Measurements from ENCODE around the gene GAS2. TPM values are rescaled to one million over a fixed set of nuclear protein-coding genes. Genes with fewer than 3 reads are reported as not detected.
A peak's percentile ranks its signal among the peaks of the same experiment; 100 is the strongest.

GAS2 gene
- polyA plus RNA-seq, 1 of the 3 experiments (the other 2 are of a cell fraction): 0.72 TPM

GRCh38 chr11:22779850-22780249, 113.4 kb downstream of the GAS2 start:
- H3K9ac ChIP-seq: no peak overlapping the region
- CTCF ChIA-PET: interaction anchor here (0.9 to 1.3 kb wide), 3 partner anchors 8 to 240 kb away, joined by 3 to 5 read pairs (median 4); no protein-coding TSS in a partner anchor

GRCh38 chr11:22780952-22781593, 114.7 kb downstream of the GAS2 start:
- Histone ChIP-seq H3K79me2 (ENCODE audit: insufficient read depth) (no peaks in the 10 kb centered on the region), H3K9ac (no peak overlapping the region), H3K4me3 (ENCODE audit: low read depth in 2 of 2, low read length in 1 of 2) (no peak overlapping the region), H3K36me3 (replicated peaks in 1 of 2; ENCODE audit: control insufficient read depth in 1 of 2, insufficient read depth in 2 of 2, low read length in 1 of 2) (no peaks in the 10 kb centered on the region), H2AFZ (ENCODE audit: low read depth) (no peak overlapping the region), H3K27ac (ENCODE audit: low read depth in 2 of 2, low read length in 1 of 2) (no peak overlapping the region), H3K4me2 (no peak overlapping the region), H4K20me1 (ENCODE audit: insufficient read depth) (no peaks in the 10 kb centered on the region), H3K9me3 (no peaks in the 10 kb centered on the region), H3K4me1 (ENCODE audit: control insufficient read depth in 1 of 2, insufficient read depth in 2 of 2, low read depth in 1 of 2, low read length in 1 of 2) (peaks cover 4 to 8% of the 10 kb centered on the region in 2 experiments; a peak in 3 of 4 replicates), H3F3A (replicated peaks; ENCODE audit: insufficient read depth) (peaks cover 5% of the 10 kb centered on the region), H3K9me2 (no peaks in the 10 kb centered on the region), H3K27me3 (ENCODE audit: insufficient read depth) (no peaks in the 10 kb centered on the region; the same call in 1 of the 2 replicates)
- ChIA-PET CTCF (interaction anchor here (1.1 to 1.3 kb wide), 2 partner anchors 110 to 241 kb away, joined by 4 to 5 read pairs; no protein-coding TSS in a partner anchor), POLR2A (no interaction called here)
- WGBS (ENCODE audit: low lambda C conversion rate): 39% methylated on average over 3 of the region's 3 CpGs
- no peak for TF ChIP-seq TCF12 (IDR thresholded peaks at IDR 0.05)
- no peak for TF ChIP-seq PBX3 (IDR thresholded peaks at IDR 0.05)
- TF ChIP-seq CTCF (IDR thresholded peaks at IDR 0.05): no peak
- TF ChIP-seq ZBTB33 (IDR thresholded peaks at IDR 0.05; ENCODE audit: borderline replicate concordance, low read depth): no peak
- TF ChIP-seq MEF2A (IDR thresholded peaks at IDR 0.05; ENCODE audit: borderline replicate concordance, low read depth): no peak
- no peak for TF ChIP-seq YY1 (IDR thresholded peaks at IDR 0.05; ENCODE audit: low read depth)
- no peak for TF ChIP-seq FOXJ3 (CRISPR knock-in tag; IDR thresholded peaks at IDR 0.05)
- TF ChIP-seq RCOR1 (IDR thresholded peaks at IDR 0.05; ENCODE audit: low read length): no peak
- TF ChIP-seq SMC3 (IDR thresholded peaks at IDR 0.05; ENCODE audit: low read depth, low read length): no peak
- no peak for TF ChIP-seq EZH2phosphoT487 (IDR thresholded peaks at IDR 0.05; ENCODE audit: borderline replicate concordance, low read depth)
- TF ChIP-seq CHD2 (IDR thresholded peaks at IDR 0.05; ENCODE audit: low read length, partially characterized antibody): no peak
- no peak for TF ChIP-seq SIN3A (IDR thresholded peaks at IDR 0.05; ENCODE audit: borderline replicate concordance, low read depth, low read length)
- no peak for TF ChIP-seq FOSL2 (IDR thresholded peaks at IDR 0.05; ENCODE audit: borderline replicate concordance, low read depth)
- no peak for TF ChIP-seq USF1 (IDR thresholded peaks at IDR 0.05; ENCODE audit: borderline replicate concordance, low read depth)
- TF ChIP-seq MAX (IDR thresholded peaks at IDR 0.05; ENCODE audit: low read depth): no peak
- no peak for TF ChIP-seq MXI1 (IDR thresholded peaks at IDR 0.05; ENCODE audit: low read depth, low read length)
- no peak for TF ChIP-seq GATA2 (CRISPR knock-in tag; IDR thresholded peaks at IDR 0.05)
- peak; percentile 20 for DNase-seq

More at GRCh38 chr11:22779850-22780249, 113.4 kb downstream of the GAS2 start:
- H3K4me2 ChIP-seq: no peak overlapping the region
- TF ChIP-seq RFX5 (IDR thresholded peaks at IDR 0.05; ENCODE audit: low read length): no peak
- no peak for TF ChIP-seq FOXJ3 (CRISPR knock-in tag; IDR thresholded peaks at IDR 0.05)
- no peak for TF ChIP-seq IRF3 (IDR thresholded peaks at IDR 0.05; ENCODE audit: low read depth, low read length)
- H3K79me2 ChIP-seq (ENCODE audit: insufficient read depth): no peaks in the 10 kb centered on the region
- peaks cover under 1 to 4% of the 10 kb centered on the region in 2 experiments; a peak in 3 of 4 replicates for H3K4me1 ChIP-seq (ENCODE audit: control insufficient read depth in 1 of 2, insufficient read depth in 2 of 2, low read depth in 1 of 2, low read length in 1 of 2)
- H3K27me3 ChIP-seq (ENCODE audit: insufficient read depth): no peaks in the 10 kb centered on the region; the same call in 1 of the 2 replicates
- peaks cover under 1% of the 10 kb centered on the region for H3F3A ChIP-seq (replicated peaks; ENCODE audit: insufficient read depth)
- POLR2A ChIA-PET: no interaction called here
- H4K20me1 ChIP-seq (ENCODE audit: insufficient read depth): no peaks in the 10 kb centered on the region
- H3K9me3 ChIP-seq: no peaks in the 10 kb centered on the region
- DNase-seq: no peak
- WGBS (ENCODE audit: low lambda C conversion rate): 75% methylated on average over 5 of the region's 5 CpGs
- H3K4me3 ChIP-seq (ENCODE audit: low read depth in 2 of 2, low read length in 1 of 2): no peak overlapping the region
- no peaks in the 10 kb centered on the region for H3K9me2 ChIP-seq
- no peak overlapping the region for H3K27ac ChIP-seq (ENCODE audit: low read depth in 2 of 2, low read length in 1 of 2)
- no peaks in the 10 kb centered on the region for H3K36me3 ChIP-seq (replicated peaks in 1 of 2; ENCODE audit: control insufficient read depth in 1 of 2, insufficient read depth in 2 of 2, low read length in 1 of 2)
- no peak overlapping the region for H2AFZ ChIP-seq (ENCODE audit: low read depth)

Measured in SK-N-SH (cell line).